Measurements from ENCODE around the gene TFEB.

Gene TFEB

DNA sequence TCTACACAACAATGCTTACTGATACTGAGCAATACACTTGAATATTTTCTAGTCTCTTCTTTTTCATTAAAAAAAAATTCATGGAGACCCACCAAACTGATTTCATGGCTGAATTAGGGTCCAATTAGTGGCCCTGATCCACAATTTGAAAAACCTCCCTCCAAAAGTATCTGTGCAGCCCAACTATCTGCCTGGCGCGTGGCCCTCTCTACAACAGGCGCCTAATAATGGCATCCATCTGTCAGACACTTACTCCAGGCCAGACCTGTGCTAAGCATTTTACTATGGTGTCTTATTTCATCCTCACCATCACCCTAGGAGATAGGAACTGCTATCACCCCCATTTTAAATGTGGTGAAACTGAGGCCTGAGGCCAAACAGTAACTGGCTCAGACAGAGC is 14.0 kb downstream of the TFEB start:
- DNase-seq, result no peak

- no peak for DNase-seq
Measured at GRCh38 chr6:41720783-41721182, 14.6 kb downstream of the TFEB start.

- no peak for DNase-seq
Measured at GRCh38 chr6:41720262-41720620, 15.2 kb downstream of the TFEB start.

DNA sequence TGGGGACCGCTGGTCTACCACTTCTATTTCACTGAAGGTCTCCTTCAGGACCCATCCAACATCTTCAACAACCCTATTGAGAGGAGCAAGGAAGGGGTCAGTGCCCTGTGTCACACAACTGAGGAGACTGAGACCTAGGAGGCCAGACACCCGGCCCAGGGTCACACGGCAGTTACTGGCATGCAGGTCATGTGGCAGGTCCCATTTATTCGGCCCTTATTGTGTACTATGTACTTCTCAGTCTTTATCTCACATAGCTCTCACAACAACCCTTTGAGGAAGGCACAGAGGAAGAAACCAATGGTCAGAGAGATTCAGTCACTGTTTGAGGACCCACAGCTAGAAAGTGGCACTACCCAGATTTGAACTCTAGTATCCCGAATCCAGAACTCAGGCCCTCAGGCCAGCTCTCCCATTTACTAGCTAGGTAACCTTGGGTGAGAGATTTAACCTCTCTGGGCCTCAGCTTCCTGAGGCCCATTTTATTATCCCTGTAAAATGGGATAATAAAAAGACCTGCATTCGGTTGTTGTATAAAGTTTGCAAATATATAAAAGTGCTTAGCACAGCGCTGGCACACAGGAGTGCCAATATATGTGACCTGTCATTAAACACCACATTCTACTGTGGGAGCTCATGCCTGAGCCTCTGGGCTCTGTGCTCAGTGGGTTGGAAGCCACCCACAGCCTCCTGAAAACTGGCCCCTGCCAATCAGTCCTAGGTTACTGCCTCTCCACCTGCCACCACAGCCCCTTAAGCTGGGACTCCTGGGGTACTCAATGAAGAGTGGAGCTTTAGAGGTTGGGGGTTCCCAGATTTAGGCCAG is 15.8 kb downstream of the TFEB start:
- no peak for DNase-seq

DNA sequence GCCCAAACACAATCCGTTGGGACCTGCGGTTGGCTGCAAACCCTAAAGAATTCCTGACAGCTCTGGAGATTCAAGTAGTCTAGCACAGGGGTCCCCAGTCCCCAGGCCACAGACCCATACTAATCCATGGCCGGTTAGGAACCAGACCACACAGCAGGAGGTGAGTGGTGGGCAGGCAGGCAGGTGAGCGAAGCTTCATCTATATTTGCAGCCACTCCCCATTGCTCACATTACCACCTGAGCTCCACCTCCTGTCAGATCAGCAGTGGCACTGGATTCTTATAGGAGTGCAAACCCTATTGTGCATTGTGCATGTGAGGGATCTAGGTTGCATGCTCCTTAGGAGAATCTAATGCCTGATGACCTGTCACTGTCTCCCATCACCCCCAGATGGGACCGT is 16.6 kb downstream of the TFEB start:
- no peak for DNase-seq

GRCh38 chr6:41717392-41717736 is 18.0 kb downstream of the TFEB start:
- DNase-seq, result no peak

GRCh38 chr6:41716516-41717391 is 18.7 kb downstream of the TFEB start:
- DNase-seq, result no peak

DNA sequence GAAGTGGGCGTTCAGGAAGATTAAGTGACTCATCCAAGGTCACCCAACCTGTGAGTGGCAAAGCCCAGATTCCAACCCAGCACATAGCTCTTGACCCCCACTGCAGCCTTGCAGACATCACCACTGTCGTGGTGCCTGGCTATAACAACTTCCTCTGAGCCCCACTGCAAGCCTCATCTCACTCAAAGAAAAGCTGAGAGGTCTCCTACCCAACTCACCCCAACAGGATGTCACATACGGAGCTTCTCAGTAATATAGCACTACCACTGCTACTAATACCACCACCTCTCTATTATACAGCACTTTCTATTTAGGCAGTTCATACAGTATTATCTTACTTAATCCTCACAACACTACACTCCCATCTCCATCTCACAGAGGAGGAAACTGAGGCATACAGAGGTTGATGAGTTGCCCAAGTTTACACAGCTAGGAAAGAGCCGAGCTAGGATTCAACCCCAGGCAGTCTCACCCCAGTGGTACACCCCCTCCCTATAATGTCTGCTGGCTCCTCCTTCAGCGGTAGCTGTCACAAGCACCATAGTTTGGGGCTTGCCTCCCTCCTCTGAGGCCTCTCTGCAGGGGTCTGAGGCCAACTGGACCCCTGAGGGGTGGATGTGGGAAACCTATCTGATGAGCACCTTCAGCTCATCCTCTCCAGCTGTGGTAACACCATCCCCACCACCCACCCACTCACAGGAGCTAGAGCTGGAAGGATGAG is 19.5 kb downstream of the TFEB start:
- no peak for DNase-seq

- DNase-seq, result no peak
Measured at GRCh38 chr6:41714556-41715273, 20.7 kb downstream of the TFEB start.

GRCh38 chr6:41713650-41714291 is 21.6 kb downstream of the TFEB start:
- DNase-seq, result no peak

DNA sequence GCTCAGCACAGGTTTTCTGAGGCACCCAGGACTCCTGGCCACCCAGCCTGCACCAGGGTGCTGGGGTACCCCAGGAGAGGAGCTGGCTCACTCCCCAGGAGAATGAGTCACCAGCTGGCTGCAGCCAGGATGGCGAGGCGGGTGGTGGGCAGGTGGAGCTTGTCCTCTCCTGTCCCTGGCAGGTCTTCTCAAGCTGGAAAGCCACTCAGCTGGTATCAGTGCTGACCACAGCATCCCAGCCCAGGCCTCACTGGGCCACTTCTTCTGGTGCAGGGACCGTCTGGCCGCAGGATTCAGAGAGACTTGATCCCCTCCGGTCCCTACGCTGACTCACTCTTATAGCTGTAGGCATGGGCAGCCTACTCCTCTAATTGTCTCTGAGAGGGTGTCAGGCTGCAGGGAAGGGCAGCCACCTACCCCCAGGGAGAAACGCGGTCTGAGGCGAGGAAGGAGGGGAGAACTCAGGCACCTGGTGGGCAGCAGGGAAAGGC is 22.2 kb downstream of the TFEB start:
- DNase-seq, result peak; percentile 35

GRCh38 chr6:41712651-41713103 is 22.7 kb downstream of the TFEB start:
- peak; percentile 26 for DNase-seq

DNA sequence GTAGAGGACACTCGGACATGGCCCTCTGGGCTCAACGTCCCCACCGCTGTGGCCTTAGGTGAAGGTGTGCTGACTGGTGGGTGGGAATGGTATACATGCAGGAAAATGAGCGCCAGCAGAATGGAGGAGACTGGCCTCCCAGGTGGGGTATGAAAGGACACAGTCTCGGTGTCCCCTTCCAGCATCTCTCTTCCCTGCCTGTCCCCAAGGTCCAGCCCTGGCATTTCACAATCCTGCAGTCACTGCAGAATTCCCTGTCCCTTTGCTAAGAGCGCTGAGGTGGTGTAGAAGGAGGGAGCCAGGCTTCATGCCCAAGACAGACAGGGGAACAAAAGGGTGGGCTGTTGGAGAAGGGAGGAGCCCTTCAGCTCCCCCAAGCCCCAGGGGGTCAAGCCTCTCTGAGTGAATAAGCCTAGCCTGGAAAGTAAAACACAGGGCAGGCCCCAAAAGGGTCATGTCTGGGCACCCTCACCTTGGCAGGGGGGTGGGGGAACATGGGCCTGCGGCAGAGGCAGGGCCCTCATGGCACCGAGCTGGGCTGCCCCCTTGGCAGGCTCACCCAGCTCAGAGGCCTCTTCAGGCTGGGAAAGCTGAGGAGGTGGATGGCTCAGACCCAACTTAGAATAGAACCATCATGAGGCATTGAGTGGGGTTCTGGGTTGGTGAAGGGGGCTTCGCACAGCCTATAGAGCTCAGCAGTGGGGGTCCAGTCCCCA is 23.9 kb downstream of the TFEB start:
- no peak for DNase-seq

- DNase-seq, result no peak
Measured at GRCh38 chr6:41709375-41709774, 26.0 kb downstream of the TFEB start.

DNA sequence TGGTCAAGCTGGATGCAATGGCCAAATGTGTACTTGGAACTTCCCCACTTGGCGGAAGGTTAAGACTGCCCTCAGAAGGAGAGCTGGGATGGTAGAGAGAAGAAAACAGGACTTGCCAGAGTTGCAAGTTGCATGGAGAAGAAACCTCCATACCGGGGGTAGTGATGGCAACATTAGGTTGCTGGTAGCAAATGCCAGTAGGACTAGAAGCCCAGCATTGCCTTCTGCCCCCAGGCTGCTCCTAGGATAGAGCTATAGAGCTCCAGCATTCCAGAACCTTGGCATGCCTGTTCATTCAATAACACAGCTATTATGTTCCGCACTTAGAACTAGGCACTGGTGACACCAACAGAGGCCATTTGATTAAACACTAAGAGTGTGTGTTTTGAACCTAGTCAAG is 26.6 kb downstream of the TFEB start:
- no peak for DNase-seq

GRCh38 chr6:41707565-41708200 is 27.7 kb downstream of the TFEB start:
- no peak for DNase-seq

DNA sequence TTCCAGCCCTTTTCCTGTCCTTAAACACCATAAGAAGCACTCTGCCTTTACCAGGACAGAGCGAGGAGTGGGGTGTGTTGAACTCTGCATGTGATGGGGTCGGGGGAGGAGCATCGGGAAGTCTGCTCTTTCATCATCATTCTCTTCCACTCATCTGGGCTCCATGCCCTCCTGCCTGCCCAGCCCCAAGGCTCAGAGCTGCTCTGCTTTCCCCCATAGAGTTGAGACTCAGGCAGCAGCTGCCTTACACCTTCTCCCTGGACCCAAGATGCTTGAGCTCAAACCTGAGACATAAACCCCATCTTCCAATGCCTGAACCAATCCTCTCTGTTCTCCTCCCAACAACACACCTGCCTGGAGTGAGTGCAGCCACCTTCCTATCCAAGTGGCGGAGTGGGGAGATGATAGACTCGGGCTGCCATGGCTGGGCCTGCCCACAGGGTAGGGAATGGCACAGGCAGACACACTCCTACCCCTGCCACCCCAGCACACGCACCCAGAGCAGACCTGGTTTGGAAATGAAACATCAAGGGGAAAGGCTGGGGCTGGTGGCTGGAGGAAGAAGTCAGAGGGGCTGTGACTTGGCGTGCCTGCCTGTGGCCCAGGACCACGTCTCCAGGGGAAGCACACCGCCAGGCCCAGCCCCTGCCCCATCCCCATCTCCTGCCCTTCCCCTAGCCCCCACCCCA is 28.4 kb downstream of the TFEB start:
- no peak for DNase-seq

DNA sequence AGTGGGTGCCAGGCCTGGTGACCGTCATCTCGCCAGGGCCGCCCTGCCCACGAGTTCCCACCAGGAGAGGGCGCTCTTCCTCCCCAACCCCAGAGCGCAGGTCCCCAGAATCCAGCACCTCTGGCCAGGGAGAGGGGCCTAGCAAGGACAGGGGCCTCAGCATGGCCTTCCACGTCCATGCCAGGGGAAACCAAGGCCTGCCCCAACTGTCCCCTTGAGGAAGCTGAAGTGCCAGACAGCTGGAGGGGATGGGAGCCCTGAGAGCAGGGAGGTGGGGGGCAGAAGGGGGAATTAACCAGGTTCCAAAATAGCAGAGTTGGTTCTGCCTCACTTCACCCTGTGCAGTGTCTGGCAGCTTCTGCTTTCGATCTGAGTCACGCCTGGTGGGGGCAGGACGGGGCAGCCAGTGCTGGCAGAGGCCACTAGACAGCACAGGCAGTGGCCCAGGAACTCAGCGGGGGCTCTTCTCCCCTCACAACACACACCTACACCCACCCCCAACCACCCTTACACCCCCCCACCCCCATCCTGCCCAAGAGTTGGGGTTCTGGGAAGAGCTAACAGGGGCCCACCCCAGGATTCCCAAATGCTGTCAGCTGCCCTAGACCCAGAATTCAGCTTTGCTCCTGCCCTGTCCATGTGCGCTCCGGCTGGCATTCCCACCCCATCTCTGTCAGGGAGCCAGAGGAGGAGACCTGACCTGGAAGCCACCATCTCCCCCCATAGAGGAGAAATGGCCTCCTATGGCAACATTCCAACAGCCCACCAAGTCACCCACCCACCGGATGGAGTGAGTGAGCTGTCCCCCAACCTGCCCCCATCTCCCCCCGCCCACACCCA is 29.2 kb downstream of the TFEB start:
- peak; percentile 14 for DNase-seq

DNA sequence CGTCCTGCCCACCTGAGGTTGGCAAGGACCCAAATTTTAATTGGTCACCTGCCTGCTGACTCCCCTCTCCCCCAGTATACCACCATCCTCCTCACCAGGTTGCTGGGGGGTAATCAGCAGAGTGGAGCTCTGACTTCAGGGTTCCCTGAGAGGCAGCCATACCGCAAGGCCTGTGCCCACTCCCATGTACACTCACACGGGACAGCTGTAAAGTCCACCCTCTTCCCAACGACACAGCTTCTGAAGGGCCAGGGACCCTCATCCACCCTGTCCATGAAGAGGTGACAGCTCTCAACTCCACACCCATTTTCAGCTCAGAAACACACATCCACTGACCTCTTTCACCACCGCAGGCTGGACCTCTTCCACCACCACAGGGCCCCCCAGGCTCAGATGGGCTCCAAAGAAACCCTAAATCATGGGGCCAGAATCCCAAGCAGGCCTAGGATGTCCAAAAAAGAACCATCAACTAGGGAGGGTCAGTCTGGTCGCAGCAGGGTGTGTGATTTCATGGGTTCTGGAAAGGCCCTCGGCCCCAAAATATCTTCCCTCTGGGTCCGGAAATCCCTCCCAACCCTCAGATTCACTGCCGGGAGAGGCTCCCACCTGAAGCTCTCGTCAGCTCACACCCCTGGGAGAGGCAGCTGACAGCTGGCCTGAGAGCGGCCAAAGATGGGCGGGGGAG is 30.0 kb downstream of the TFEB start:
- no peak for DNase-seq

All from NCI-H1092 (cell line).